ENCODE measurements around the gene CDK18.

Gene CDK18

GRCh38 chr1:205522692-205523091, 18.2 kb downstream of the CDK18 start:
- H3K4me3 ChIP-seq (ENCODE audit: low read depth, low read length), result no peak overlapping the region
- CTCF ChIA-PET, result interaction anchor here (0.8 to 14.6 kb wide), 19 partner anchors 7 to 257 kb away, joined by 3 to 709 read pairs (median 29); partner anchors contain the start of genes CDK18 and KLHDC8A
- TF ChIP-seq CTCF (IDR thresholded peaks at IDR 0.05; ENCODE audit: insufficient read depth, low read length, missing control alignments), result no peak
- no peak for DNase-seq (ENCODE audit: low read depth, low spot score)
- POLR2A ChIA-PET, result no interaction called here

GRCh38 chr1:205523261-205523890, 18.9 kb downstream of the CDK18 start:
- ChIA-PET POLR2A (interaction anchor here (1.2 kb wide), 1 partner anchor 31 kb away, joined by 3 read pairs; no protein-coding TSS in a partner anchor), CTCF (interaction anchor here (0.8 to 14.6 kb wide), 41 partner anchors 7 to 548 kb away, joined by 3 to 709 read pairs (median 8); partner anchors contain the start of genes CDK18, ELK4 and KLHDC8A)
- no peak for DNase-seq (ENCODE audit: low read depth, low spot score)
- H3K4me3 ChIP-seq (ENCODE audit: low read depth, low read length), result no peak overlapping the region
- TF ChIP-seq CTCF (IDR thresholded peaks at IDR 0.05; ENCODE audit: insufficient read depth, low read length, missing control alignments), result no peak

- no peak for DNase-seq (ENCODE audit: low read depth, low spot score)
- CTCF ChIA-PET, result interaction anchor here (0.6 to 14.6 kb wide), 71 partner anchors 9 to 549 kb away, joined by 3 to 709 read pairs (median 5); partner anchors contain the start of genes CDK18, ELK4 and KLHDC8A
- POLR2A ChIA-PET, result interaction anchor here (1.0 to 1.2 kb wide), 2 partner anchors 13 to 31 kb away, joined by 3 read pairs; no protein-coding TSS in a partner anchor
- H3K4me3 ChIP-seq (ENCODE audit: low read depth, low read length), result no peak overlapping the region
- TF ChIP-seq CTCF (IDR thresholded peaks at IDR 0.05; ENCODE audit: insufficient read depth, low read length, missing control alignments), result peak; percentile 82
Measured at GRCh38 chr1:205523891-205524793, 19.7 kb downstream of the CDK18 start.

- no peak for TF ChIP-seq CTCF (IDR thresholded peaks at IDR 0.05; ENCODE audit: insufficient read depth, low read length, missing control alignments)
- DNase-seq (ENCODE audit: low read depth, low spot score), result no peak
- POLR2A ChIA-PET, result interaction anchor here (1.0 to 1.2 kb wide), 2 partner anchors 13 to 32 kb away, joined by 3 read pairs; no protein-coding TSS in a partner anchor
- CTCF ChIA-PET, result interaction anchor here (0.6 to 14.6 kb wide), 64 partner anchors 8 to 550 kb away, joined by 3 to 709 read pairs (median 6); partner anchors contain the start of genes CDK18, ELK4 and KLHDC8A
- H3K4me3 ChIP-seq (ENCODE audit: low read depth, low read length), result no peak overlapping the region
Measured at GRCh38 chr1:205524794-205525101, 20.3 kb downstream of the CDK18 start.

GRCh38 chr1:205525495-205526285, 21.2 kb downstream of the CDK18 start:
- CTCF ChIA-PET, result interaction anchor here (1.0 to 14.6 kb wide), 33 partner anchors 7 to 255 kb away, joined by 3 to 709 read pairs (median 8); partner anchors contain the start of genes CDK18, ELK4 and KLHDC8A
- H3K4me3 ChIP-seq (ENCODE audit: low read depth, low read length), result no peak overlapping the region
- DNase-seq (ENCODE audit: low read depth, low spot score), result no peak
- no peak for TF ChIP-seq CTCF (IDR thresholded peaks at IDR 0.05; ENCODE audit: insufficient read depth, low read length, missing control alignments)
- POLR2A ChIA-PET, result no interaction called here
